Measurements from ENCODE around the gene HS6ST2.

Gene HS6ST2

GRCh38 chrX:132708529-132708928 lies 249.9 kb downstream of the HS6ST2 start:
- H2AFZ ChIP-seq (ENCODE audit: low read length), result no peak overlapping the region
- no peak overlapping the region for H3K9ac ChIP-seq (ENCODE audit: low read length)
- H3K36me3 ChIP-seq (ENCODE audit: insufficient read depth, low read length), result no peaks in the 10 kb centered on the region
- no peak overlapping the region for H3K4me3 ChIP-seq (ENCODE audit: low read depth, low read length, poor library complexity, severe bottlenecking)
- no peak overlapping the region for H3K27ac ChIP-seq (ENCODE audit: low read depth, low read length, poor library complexity, severe bottlenecking)
- H3K9me3 ChIP-seq (ENCODE audit: low read length), result no peaks in the 10 kb centered on the region
- no peak overlapping the region for H3K4me2 ChIP-seq (ENCODE audit: low read length)
- no peaks in the 10 kb centered on the region for H3K27me3 ChIP-seq (ENCODE audit: insufficient read depth, low read length)
- no peaks in the 10 kb centered on the region for H3K79me2 ChIP-seq (ENCODE audit: insufficient read depth, low read length)
- H3K9me2 ChIP-seq (ENCODE audit: low read depth, low read length), result no peaks in the 10 kb centered on the region
- no peaks in the 10 kb centered on the region for H4K20me1 ChIP-seq (ENCODE audit: insufficient read depth, low read length)
- H3F3A ChIP-seq (ENCODE audit: insufficient read depth, low read length), result no peaks in the 10 kb centered on the region
- TF ChIP-seq EZH2 (IDR thresholded peaks at IDR 0.05; ENCODE audit: borderline replicate concordance, low read length), result no peak
- TF ChIP-seq, protein P1, sequence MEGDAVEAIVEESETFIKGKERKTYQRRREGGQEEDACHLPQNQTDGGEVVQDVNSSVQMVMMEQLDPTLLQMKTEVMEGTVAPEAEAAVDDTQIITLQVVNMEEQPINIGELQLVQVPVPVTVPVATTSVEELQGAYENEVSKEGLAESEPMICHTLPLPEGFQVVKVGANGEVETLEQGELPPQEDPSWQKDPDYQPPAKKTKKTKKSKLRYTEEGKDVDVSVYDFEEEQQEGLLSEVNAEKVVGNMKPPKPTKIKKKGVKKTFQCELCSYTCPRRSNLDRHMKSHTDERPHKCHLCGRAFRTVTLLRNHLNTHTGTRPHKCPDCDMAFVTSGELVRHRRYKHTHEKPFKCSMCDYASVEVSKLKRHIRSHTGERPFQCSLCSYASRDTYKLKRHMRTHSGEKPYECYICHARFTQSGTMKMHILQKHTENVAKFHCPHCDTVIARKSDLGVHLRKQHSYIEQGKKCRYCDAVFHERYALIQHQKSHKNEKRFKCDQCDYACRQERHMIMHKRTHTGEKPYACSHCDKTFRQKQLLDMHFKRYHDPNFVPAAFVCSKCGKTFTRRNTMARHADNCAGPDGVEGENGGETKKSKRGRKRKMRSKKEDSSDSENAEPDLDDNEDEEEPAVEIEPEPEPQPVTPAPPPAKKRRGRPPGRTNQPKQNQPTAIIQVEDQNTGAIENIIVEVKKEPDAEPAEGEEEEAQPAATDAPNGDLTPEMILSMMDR (IDR thresholded peaks at IDR 0.05; ENCODE audit: low read length), result no peak
- H3K4me1 ChIP-seq (ENCODE audit: insufficient read depth, low read length, severe bottlenecking), result no peaks in the 10 kb centered on the region

DNA sequence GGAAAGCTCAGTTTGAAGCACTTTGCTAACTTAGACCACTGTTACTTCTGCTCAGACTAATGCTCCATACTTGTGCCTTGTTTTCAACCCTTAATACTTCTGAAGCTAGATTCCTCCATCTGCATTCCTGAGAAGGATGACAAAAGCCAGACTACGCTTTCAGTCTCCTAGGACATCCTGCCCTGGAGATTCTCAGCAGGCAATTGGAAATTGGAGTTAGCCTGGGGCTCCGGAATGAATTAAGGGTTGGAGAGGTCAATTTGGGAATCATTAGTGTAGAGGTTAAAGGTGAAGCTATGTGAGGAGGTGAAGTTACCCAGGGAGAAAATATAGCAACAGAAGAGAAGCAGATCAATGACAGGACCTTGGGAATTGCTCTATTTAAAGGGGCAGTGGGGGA lies 253.7 kb downstream of the HS6ST2 start:
- TF ChIP-seq, protein P1 (IDR thresholded peaks at IDR 0.05; ENCODE audit: low read length), result no peak
- TF ChIP-seq EZH2 (IDR thresholded peaks at IDR 0.05; ENCODE audit: borderline replicate concordance, low read length), result no peak
- H2AFZ ChIP-seq (ENCODE audit: low read length), result no peak overlapping the region
- no peaks in the 10 kb centered on the region for H3K9me2 ChIP-seq (ENCODE audit: low read depth, low read length)
- no peak overlapping the region for H3K27ac ChIP-seq (ENCODE audit: low read depth, low read length, poor library complexity, severe bottlenecking)
- H3K4me1 ChIP-seq (ENCODE audit: insufficient read depth, low read length, severe bottlenecking), result no peaks in the 10 kb centered on the region
- no peak overlapping the region for H3K4me3 ChIP-seq (ENCODE audit: low read depth, low read length, poor library complexity, severe bottlenecking)
- H4K20me1 ChIP-seq (ENCODE audit: insufficient read depth, low read length), result no peaks in the 10 kb centered on the region
- no peaks in the 10 kb centered on the region for H3F3A ChIP-seq (ENCODE audit: insufficient read depth, low read length)
- H3K36me3 ChIP-seq (ENCODE audit: insufficient read depth, low read length), result no peaks in the 10 kb centered on the region
- H3K79me2 ChIP-seq (ENCODE audit: insufficient read depth, low read length), result no peaks in the 10 kb centered on the region
- no peaks in the 10 kb centered on the region for H3K9me3 ChIP-seq (ENCODE audit: low read length)
- no peaks in the 10 kb centered on the region for H3K27me3 ChIP-seq (ENCODE audit: insufficient read depth, low read length)
- H3K9ac ChIP-seq (ENCODE audit: low read length), result no peak overlapping the region
- H3K4me2 ChIP-seq (ENCODE audit: low read length), result no peak overlapping the region

DNA sequence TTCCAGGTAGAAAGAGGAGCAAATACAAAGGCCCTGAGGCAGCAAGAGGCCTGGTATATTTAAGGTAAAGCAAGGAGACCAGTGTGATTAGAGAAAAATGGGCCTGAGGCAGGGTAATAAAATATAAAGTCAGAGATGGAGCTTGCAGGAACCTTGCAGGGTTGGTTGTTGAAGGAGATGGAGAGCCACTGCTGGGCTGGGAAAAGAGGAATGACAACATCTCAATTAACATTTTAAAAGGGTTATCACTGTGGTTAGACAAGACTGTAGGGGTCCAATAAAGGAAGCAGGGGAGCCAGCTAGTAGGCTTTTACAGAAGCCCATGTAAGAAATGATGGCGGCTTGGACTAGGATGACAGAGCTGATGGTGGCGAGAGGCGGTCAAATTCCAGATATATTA lies 264.0 kb downstream of the HS6ST2 start:
- Histone ChIP-seq H3K79me2 (ENCODE audit: insufficient read depth, low read length) (no peaks in the 10 kb centered on the region), H3K4me1 (ENCODE audit: insufficient read depth, low read length, severe bottlenecking) (no peaks in the 10 kb centered on the region), H3K27me3 (ENCODE audit: insufficient read depth, low read length) (no peaks in the 10 kb centered on the region), H3K36me3 (ENCODE audit: insufficient read depth, low read length) (no peaks in the 10 kb centered on the region), H3K4me3 (ENCODE audit: low read depth, low read length, poor library complexity, severe bottlenecking) (no peak overlapping the region), H3K4me2 (ENCODE audit: low read length) (no peak overlapping the region), H3K9me3 (ENCODE audit: low read length) (no peaks in the 10 kb centered on the region), H4K20me1 (ENCODE audit: insufficient read depth, low read length) (no peaks in the 10 kb centered on the region), H3F3A (ENCODE audit: insufficient read depth, low read length) (no peaks in the 10 kb centered on the region), H2AFZ (ENCODE audit: low read length) (no peak overlapping the region), H3K27ac (ENCODE audit: low read depth, low read length, poor library complexity, severe bottlenecking) (no peak overlapping the region), H3K9ac (ENCODE audit: low read length) (no peak overlapping the region), H3K9me2 (ENCODE audit: low read depth, low read length) (no peaks in the 10 kb centered on the region)
- TF ChIP-seq EZH2 (IDR thresholded peaks at IDR 0.05; ENCODE audit: borderline replicate concordance, low read length), result no peak
- TF ChIP-seq, protein P1 (IDR thresholded peaks at IDR 0.05; ENCODE audit: low read length), result no peak
